K562 (cell line): Measurements from ENCODE around the gene GALNT9. TPM values are rescaled to one million over a fixed set of nuclear protein-coding genes. Genes with fewer than 3 reads are reported as not detected.

ENCODE experiments used
- RHOXF2B ChIP-seq: fragments of 250-450 bp; sonication (Bioruptor Pico); conservative IDR thresholded peaks from 2 replicates; pipeline ENCODE4 v1.5.1; 2021
- ZNF121 ChIP-seq: sonication (generic); formaldehyde crosslinking; conservative IDR thresholded peaks from 2 replicates; pipeline ENCODE4 v1.8.0; 2022; ENCODE audit warnings: missing genetic modification reagents
- polyA plus RNA-seq, 8 experiments: library from polyadenylated mRNA; depleted of rRNA in 4 of 8; stranded (reverse) in 5 of 8; unstranded in 3 of 8; fragments of >200 nt; fragmentation: Nextera tagmentation in 2 of 8; fragmentation: Illumina TruSeq in 1 of 8; extraction: Ambion mirVana in 2 of 8; extraction: Trizol in 1 of 8; gene quantifications; 2 replicates each; pipeline versions ENCODE4 v1.2.1 to v1.2.3, GENCODE V29; 2011 to 2014; ENCODE audit warnings: inconsistent platforms in 1 of 8, missing spikeins in 1 of 8
- total RNA-seq, 7 experiments: library from RNA; depleted of rRNA in 6 of 7; stranded (reverse); fragments of >200 nt in 6 of 7; fragmentation: Illumina TruSeq in 2 of 7; extraction: Trizol in 2 of 7; gene quantifications; 2 replicates each; pipeline versions ENCODE4 v1.2.1 to v1.2.3, GENCODE V29; 2011 to 2021; ENCODE audit warnings: low replicate concordance in 1 of 7
- TF ChIP-seq, protein P1 (sequence below): fragments of 450-650 bp; IDR thresholded peaks from 2 replicates; pipeline ENCODE4 v1.6.1; 2017; ENCODE audit warnings: mild to moderate bottlenecking, moderate library complexity
- TF ChIP-seq, protein P2 (sequence below): fragments of 250-450 bp; sonication (Bioruptor Pico); IDR thresholded peaks from 2 replicates; pipeline ENCODE4 v1.4.0; 2020; ENCODE audit warnings: mild to moderate bottlenecking, moderate library complexity, borderline replicate concordance
- TF ChIP-seq, protein P3 (sequence below), 2 experiments: fragments of 450-650 bp; conservative IDR thresholded peaks; 2 replicates each; pipeline ENCODE4 v1.6.1; 2017; ENCODE audit warnings: mild to moderate bottlenecking in 2 of 2, moderate library complexity in 2 of 2

Gene GALNT9
- total and polyA plus RNA-seq, 9 of the 15 experiments (the other 6 are each of a cell fraction or from before 2014, with no cell fraction given): not detected

DNA sequence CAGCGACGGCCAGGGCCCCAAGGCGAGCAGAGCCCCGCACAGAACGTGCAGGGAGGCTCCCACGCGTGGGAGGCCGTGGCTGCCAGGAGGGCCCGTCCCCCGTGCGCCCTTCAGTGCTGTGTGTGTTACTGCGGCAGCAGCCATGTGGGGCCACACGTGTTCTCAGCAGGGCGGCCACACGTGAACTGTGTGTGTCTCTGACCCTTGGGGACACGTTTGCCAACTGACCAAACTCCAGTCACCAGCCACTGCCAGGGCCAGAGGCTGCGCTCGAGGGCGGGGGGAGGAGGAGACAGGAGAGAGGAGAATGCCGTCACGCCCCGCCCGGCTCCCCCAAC, 57.7 kb downstream of the GALNT9 start (continued):
- no peak for TF ChIP-seq ZNF121 (CRISPR knock-in tag)
- TF ChIP-seq, protein P1, sequence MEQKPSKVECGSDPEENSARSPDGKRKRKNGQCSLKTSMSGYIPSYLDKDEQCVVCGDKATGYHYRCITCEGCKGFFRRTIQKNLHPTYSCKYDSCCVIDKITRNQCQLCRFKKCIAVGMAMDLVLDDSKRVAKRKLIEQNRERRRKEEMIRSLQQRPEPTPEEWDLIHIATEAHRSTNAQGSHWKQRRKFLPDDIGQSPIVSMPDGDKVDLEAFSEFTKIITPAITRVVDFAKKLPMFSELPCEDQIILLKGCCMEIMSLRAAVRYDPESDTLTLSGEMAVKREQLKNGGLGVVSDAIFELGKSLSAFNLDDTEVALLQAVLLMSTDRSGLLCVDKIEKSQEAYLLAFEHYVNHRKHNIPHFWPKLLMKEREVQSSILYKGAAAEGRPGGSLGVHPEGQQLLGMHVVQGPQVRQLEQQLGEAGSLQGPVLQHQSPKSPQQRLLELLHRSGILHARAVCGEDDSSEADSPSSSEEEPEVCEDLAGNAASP: no peak
- TF ChIP-seq, protein P2, sequence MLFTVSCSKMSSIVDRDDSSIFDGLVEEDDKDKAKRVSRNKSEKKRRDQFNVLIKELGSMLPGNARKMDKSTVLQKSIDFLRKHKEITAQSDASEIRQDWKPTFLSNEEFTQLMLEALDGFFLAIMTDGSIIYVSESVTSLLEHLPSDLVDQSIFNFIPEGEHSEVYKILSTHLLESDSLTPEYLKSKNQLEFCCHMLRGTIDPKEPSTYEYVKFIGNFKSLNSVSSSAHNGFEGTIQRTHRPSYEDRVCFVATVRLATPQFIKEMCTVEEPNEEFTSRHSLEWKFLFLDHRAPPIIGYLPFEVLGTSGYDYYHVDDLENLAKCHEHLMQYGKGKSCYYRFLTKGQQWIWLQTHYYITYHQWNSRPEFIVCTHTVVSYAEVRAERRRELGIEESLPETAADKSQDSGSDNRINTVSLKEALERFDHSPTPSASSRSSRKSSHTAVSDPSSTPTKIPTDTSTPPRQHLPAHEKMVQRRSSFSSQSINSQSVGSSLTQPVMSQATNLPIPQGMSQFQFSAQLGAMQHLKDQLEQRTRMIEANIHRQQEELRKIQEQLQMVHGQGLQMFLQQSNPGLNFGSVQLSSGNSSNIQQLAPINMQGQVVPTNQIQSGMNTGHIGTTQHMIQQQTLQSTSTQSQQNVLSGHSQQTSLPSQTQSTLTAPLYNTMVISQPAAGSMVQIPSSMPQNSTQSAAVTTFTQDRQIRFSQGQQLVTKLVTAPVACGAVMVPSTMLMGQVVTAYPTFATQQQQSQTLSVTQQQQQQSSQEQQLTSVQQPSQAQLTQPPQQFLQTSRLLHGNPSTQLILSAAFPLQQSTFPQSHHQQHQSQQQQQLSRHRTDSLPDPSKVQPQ (CRISPR knock-in tag): no peak
- TF ChIP-seq RHOXF2B (CRISPR knock-in tag): no peak
- TF ChIP-seq, protein P3, sequence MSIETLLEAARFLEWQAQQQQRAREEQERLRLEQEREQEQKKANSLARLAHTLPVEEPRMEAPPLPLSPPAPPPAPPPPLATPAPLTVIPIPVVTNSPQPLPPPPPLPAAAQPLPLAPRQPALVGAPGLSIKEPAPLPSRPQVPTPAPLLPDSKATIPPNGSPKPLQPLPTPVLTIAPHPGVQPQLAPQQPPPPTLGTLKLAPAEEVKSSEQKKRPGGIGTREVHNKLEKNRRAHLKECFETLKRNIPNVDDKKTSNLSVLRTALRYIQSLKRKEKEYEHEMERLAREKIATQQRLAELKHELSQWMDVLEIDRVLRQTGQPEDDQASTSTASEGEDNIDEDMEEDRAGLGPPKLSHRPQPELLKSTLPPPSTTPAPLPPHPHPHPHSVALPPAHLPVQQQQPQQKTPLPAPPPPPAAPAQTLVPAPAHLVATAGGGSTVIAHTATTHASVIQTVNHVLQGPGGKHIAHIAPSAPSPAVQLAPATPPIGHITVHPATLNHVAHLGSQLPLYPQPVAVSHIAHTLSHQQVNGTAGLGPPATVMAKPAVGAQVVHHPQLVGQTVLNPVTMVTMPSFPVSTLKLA (conservative IDR thresholded peaks at IDR 0.05): no peak
